DMS53 treated with DMSO at 0.1 percent for 48 hours (cell line): ENCODE measurements around the gene SCAI.
"Not testable (repeated sequence)": the region's sequence is repeated elsewhere in the genome, so short reads cannot be mapped to it uniquely, and the experiment has no call there.

Source experiments
- DNase-seq: peaks from one replicate; lab custom pipeline; 2025; ENCODE audit not compliant: unreplicated experiment; lab: John Stamatoyannopoulos, UW

Gene SCAI

DNA sequence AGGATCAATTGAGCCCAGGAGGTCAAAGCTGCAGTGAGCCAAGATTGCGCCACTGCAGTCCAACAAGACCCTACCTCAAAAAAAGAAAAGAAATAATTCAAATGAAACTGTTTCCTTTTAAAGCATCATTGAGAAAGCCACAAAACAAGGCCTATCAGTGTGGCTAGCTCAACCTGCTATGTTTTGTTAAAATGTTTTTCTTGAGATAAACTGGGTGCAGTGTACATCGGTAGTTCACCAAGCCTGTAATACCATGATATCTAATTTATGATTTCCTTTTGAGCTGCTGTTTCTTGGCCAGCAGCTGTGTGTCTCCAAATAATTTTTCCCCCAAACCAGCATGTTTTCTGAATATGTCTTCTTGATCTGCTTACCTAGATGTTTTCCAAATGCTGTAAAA, 105.2 kb downstream of the SCAI start:
- DNase-seq = no peak

DNA sequence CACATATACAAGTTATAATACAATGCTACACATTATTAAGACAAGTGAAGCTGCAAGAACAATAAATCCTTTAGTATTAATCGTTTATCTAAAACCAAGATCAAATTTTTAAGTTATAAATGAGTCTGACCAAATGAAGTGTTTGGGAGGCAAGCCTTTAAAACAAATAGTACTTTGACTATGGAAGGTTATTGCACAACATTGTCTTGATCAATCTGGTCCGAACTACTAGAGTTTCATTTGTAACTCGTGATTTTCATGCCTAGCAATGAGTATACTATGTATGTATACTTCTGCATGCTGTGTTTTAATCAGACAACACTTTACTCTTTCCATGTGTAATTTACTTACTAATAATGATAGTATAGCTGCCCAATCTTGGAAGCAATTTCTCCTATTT, 115.3 kb downstream of the SCAI start:
- DNase-seq = no peak

- no peak for DNase-seq
Measured at GRCh38 chr9:125024917-125025316, 118.4 kb downstream of the SCAI start.

- DNase-seq = no peak
Measured at GRCh38 chr9:125021069-125021468, 122.3 kb downstream of the SCAI start.

DNA sequence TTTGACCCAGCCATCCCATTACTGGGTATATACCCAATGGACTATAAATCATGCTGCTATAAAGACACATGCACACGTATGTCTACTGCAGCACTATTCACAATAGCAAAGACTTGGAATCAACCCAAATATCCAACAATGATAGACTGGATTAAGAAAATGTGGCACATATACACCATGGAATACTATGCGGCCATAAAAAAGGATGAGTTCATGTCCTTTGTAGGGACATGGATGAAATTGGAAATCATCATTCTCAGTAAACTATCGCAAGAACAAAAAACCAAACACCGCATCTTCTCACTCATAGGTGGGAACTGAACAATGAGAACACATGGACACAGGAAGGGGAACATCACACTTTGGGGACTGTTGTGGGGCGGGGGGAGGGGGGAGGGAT, 127.7 kb downstream of the SCAI start:
- not testable (repeated sequence) for DNase-seq

- not testable (repeated sequence) for DNase-seq
Measured at GRCh38 chr9:125012013-125012412, 131.3 kb downstream of the SCAI start.

- no peak for DNase-seq
Measured at GRCh38 chr9:125008599-125008998, 134.7 kb downstream of the SCAI start.

DNA sequence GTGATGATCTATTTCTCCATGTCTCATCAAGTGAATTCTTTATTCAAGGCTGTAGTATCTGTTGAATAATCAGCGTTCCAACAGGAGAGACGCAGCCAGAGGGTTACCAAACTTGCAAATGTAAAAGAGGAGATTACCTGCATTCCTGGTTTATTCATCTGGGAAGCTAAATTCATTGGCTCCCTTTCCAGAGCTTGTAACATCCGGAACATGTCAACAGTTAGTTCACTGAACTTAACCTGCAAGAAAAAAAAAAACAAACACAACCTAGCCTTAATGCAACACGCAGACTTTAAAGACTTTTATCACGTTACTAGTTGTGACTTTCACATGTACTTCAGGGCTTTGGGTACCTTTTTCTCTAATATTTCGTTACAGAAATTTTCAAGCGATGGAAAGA, 140.0 kb downstream of the SCAI start:
- DNase-seq = no peak

GRCh38 chr9:124983698-124984097, 159.6 kb downstream of the SCAI start:
- no peak for DNase-seq

DNA sequence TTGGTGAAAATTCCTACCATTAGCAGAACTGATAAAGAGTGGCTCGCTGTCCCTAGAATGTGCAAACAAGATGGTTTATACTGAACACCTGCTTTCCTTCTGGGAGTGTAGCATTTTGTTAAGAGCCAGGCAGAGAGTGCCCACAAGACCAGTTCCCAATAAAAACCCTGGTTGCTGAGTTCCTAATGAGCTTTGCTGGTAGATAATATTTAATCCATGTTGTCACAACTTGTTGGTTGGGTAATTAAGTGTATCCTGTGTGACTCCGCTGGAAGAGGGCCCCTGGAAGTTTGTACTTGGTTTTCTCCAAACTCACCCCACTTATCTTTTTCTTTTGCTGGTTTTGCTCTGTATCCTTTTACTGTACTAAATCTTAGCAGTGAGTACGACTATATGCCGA, 162.9 kb downstream of the SCAI start:
- no peak for DNase-seq

DNA sequence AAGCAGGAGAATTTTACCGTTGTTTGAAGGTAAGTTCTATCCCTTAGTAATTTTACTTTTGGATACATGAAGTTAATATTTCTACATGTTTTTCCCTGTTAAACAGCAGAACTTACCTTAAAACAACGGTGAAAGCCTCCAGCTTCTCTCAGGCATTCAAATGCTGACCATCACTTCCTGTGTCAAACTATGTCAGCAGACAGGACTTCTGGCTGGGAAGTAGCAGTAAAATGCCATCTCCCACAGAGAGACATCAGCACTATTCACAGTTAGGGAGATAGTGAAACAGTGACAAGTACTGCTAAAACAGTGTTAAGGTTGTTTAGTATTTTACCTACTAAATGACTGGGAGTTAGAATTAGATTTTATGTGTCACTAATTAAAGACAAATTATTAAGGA, 168.2 kb downstream of the SCAI start:
- no peak for DNase-seq

DNA sequence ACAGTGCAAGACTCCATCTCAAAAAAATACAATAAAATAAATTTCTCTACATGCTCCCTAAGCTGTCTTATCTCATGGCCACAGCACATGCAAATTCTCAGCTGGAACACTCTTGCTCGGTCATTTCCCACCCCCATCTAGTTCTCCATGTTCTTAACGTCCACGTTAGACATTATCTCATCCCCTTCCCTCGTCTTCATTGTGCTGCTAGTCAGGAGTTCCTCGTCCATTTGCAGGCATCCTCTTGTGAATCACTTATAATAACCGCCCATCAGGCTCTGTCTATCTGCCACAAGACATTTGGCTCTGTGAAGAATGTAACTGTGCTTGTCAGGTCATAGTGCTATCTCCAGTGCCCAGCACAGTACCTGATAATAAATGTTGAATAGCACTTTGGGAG, 169.5 kb downstream of the SCAI start:
- DNase-seq = no peak

- no peak for DNase-seq
Measured at GRCh38 chr9:124972241-124972770, 171.0 kb downstream of the SCAI start.

- no peak for DNase-seq
Measured at GRCh38 chr9:124969401-124969800, 173.9 kb downstream of the SCAI start.

DNA sequence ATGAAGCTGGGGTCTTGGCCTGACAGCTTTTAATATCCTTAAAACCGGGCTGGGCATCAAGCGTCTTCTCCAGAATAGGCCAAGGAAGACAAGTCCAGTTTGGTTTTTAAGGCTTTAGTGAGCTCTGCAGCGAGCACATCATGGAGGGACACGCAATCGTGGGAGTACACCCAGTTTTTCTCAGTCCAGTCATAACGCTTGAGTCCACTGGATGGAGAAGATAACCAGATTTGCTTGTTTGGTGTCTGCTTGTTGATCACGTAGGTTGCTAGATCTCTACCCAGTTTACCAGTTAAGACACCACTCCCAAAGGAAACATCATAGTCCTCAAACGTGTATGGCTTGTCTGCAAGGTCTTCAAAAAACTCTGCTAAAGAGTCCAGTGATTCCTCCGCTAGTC, 175.1 kb downstream of the SCAI start:
- no peak for DNase-seq

- not testable (repeated sequence) for DNase-seq
Measured at GRCh38 chr9:124965775-124966568, 177.4 kb downstream of the SCAI start.

GRCh38 chr9:124964604-124965003, 178.7 kb downstream of the SCAI start:
- DNase-seq = no peak

- DNase-seq = no peak
Measured at GRCh38 chr9:124964056-124964455, 179.3 kb downstream of the SCAI start.

- DNase-seq = no peak
Measured at GRCh38 chr9:124960409-124960752, 182.9 kb downstream of the SCAI start.

DNA sequence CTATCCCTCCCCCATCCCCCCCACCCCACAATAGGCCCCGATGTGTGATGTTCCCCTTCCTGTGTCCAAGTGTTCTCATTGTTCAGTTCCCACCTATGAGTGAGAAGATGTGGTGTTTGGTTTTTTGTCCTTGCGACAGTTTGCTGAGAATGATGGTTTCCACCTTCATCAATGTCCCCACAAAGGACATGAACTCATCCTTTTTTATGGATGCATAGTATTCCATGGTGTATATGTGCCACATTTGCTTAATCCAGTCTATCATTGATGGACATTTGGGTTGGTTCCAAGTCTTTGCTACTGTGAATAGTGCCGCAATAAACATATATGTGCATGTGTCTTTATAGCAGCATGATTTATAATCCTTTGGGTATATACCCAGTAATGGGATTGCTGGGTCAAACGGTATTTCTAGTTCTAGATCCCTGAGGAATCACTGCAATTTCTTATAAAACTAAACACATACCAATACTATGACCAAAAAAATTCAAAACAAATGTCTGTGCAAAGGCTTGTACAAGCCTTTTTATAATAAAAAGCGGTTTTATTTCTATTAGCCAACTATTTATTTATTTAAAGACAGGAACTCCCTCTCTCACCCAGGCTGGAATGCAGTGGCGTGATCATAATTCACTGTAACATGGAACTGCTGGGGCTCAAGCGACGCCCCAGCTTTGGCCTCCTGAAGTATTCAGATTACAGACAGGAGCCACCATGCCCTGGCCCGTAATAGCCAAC, 183.5 kb downstream of the SCAI start:
- DNase-seq = not testable (repeated sequence)

DNA sequence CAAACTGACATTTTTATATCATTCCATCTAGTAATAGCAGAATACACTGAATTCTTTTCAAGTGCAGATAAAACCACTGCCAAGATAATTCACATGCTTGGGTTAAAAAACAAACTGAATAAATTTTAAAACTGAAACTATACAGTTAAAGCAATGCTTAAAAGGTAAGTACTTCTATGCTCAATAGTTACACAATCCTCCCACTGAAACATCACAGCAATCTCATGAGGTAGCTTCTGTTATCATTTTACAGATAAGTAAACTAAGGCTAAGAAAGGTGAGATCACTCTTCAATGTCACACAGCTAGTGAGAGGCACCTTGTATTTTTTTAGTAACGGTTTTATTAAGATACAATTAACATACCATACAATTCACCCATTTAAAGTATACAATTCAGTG, 189.1 kb downstream of the SCAI start:
- no peak for DNase-seq

DNA sequence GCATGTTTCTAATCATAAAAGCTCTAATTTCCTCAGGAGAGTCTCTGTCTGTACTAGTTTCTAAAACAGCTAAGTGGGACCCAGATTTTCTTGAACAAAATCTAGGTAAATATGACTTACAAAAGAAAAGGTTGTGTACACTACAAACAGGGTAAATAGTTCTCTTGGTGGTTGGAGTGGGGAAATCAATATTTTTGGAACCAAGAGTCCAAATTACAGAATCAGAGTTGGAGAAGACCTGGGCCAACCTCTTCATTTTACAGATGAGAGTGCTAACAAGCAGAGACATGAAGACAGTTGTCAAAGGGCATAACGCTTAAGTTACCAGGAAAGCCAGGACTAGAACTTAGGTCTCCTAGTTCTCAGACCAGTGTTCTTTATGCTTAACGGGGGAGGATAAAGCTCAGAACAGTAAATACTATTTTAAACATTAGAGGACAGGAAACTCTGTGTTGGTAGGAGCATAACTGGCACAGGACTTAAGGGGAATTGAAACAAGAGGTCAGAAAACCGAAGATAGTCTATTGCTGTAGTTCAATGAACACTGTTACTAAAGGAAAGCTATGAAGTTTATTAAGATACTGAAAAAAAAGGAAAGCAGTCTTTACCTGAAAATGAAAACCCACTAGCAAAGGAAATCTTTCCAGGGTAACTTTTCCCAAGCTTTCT, 193.1 kb downstream of the SCAI start:
- no peak for DNase-seq
